ENCODE data around the gene CMTR2. TPM values are rescaled to one million over a fixed set of nuclear protein-coding genes. Genes with fewer than 3 reads are reported as not detected.

CMTR2 gene
- polyA plus RNA-seq, 1 of the 3 experiments (the other 2 are of a cell fraction) = 7.2 TPM

- TF ChIP-seq, protein P1, sequence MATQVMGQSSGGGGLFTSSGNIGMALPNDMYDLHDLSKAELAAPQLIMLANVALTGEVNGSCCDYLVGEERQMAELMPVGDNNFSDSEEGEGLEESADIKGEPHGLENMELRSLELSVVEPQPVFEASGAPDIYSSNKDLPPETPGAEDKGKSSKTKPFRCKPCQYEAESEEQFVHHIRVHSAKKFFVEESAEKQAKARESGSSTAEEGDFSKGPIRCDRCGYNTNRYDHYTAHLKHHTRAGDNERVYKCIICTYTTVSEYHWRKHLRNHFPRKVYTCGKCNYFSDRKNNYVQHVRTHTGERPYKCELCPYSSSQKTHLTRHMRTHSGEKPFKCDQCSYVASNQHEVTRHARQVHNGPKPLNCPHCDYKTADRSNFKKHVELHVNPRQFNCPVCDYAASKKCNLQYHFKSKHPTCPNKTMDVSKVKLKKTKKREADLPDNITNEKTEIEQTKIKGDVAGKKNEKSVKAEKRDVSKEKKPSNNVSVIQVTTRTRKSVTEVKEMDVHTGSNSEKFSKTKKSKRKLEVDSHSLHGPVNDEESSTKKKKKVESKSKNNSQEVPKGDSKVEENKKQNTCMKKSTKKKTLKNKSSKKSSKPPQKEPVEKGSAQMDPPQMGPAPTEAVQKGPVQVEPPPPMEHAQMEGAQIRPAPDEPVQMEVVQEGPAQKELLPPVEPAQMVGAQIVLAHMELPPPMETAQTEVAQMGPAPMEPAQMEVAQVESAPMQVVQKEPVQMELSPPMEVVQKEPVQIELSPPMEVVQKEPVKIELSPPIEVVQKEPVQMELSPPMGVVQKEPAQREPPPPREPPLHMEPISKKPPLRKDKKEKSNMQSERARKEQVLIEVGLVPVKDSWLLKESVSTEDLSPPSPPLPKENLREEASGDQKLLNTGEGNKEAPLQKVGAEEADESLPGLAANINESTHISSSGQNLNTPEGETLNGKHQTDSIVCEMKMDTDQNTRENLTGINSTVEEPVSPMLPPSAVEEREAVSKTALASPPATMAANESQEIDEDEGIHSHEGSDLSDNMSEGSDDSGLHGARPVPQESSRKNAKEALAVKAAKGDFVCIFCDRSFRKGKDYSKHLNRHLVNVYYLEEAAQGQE (IDR thresholded peaks at IDR 0.05; ENCODE audit: low read depth, low read length) = no peak; the same call in 1 of the 2 replicates
- no peak for TF ChIP-seq RFX5 (IDR thresholded peaks at IDR 0.05; ENCODE audit: low read length)
- TF ChIP-seq FOSL2 (IDR thresholded peaks at IDR 0.05; ENCODE audit: borderline replicate concordance, low read depth) = no peak
- TF ChIP-seq, protein P2, sequence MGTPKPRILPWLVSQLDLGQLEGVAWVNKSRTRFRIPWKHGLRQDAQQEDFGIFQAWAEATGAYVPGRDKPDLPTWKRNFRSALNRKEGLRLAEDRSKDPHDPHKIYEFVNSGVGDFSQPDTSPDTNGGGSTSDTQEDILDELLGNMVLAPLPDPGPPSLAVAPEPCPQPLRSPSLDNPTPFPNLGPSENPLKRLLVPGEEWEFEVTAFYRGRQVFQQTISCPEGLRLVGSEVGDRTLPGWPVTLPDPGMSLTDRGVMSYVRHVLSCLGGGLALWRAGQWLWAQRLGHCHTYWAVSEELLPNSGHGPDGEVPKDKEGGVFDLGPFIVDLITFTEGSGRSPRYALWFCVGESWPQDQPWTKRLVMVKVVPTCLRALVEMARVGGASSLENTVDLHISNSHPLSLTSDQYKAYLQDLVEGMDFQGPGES (IDR thresholded peaks at IDR 0.05; ENCODE audit: low read depth, low read length) = no peak
- no peak for TF ChIP-seq EZH2phosphoT487 (IDR thresholded peaks at IDR 0.05; ENCODE audit: borderline replicate concordance, low read depth)
- no peak for TF ChIP-seq CHD2 (IDR thresholded peaks at IDR 0.05; ENCODE audit: low read length, partially characterized antibody)
These were observed at the start of gene CMTR2 (continued) for GRCh38 chr16:71288890-71289731.

DNA sequence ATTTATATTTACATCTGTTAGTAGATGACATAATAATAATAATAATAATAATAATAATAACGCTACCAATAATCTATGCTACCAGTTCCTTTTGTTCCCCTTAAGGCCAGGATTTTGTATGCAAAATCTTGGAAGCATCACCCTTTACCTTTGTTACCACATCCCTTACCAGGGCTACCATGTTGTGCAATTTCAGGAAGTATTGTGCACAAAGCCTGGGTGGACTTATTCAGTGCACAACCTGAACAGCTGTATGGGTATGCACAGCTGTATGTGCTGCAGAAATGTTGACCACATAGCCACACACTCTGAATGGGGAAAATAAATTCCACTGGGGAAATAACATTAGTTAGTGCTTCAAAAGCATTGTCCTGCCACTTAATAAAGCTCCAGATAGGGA, 49.4 kb upstream of the CMTR2 start:
- H3K4me1 ChIP-seq (ENCODE audit: control insufficient read depth in 1 of 2, insufficient read depth in 2 of 2, low read depth in 1 of 2, low read length in 1 of 2) = no peaks in the 10 kb centered on the region
- H3K27ac ChIP-seq (ENCODE audit: low read depth in 2 of 2, low read length in 1 of 2) = no peak overlapping the region
- H3K4me3 ChIP-seq (ENCODE audit: low read depth in 2 of 2, low read length in 1 of 2) = no peak overlapping the region
- H3K9ac ChIP-seq = no peak overlapping the region
- 79% methylated on average over 1 of the region's 1 CpG for WGBS (ENCODE audit: low lambda C conversion rate)
- H3K79me2 ChIP-seq (ENCODE audit: insufficient read depth) = no peaks in the 10 kb centered on the region
- H3F3A ChIP-seq (replicated peaks; ENCODE audit: insufficient read depth) = no peaks in the 10 kb centered on the region
- no peaks in the 10 kb centered on the region for H3K27me3 ChIP-seq (ENCODE audit: insufficient read depth)
- H3K4me2 ChIP-seq = no peak overlapping the region
- no peak overlapping the region for H2AFZ ChIP-seq (ENCODE audit: low read depth)
- H3K36me3 ChIP-seq (replicated peaks in 1 of 2; ENCODE audit: control insufficient read depth in 1 of 2, insufficient read depth in 2 of 2, low read length in 1 of 2) = no peaks in the 10 kb centered on the region
- TF ChIP-seq, protein P3, sequence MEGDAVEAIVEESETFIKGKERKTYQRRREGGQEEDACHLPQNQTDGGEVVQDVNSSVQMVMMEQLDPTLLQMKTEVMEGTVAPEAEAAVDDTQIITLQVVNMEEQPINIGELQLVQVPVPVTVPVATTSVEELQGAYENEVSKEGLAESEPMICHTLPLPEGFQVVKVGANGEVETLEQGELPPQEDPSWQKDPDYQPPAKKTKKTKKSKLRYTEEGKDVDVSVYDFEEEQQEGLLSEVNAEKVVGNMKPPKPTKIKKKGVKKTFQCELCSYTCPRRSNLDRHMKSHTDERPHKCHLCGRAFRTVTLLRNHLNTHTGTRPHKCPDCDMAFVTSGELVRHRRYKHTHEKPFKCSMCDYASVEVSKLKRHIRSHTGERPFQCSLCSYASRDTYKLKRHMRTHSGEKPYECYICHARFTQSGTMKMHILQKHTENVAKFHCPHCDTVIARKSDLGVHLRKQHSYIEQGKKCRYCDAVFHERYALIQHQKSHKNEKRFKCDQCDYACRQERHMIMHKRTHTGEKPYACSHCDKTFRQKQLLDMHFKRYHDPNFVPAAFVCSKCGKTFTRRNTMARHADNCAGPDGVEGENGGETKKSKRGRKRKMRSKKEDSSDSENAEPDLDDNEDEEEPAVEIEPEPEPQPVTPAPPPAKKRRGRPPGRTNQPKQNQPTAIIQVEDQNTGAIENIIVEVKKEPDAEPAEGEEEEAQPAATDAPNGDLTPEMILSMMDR (IDR thresholded peaks at IDR 0.05) = no peak
- TF ChIP-seq MEF2A (IDR thresholded peaks at IDR 0.05; ENCODE audit: borderline replicate concordance, low read depth) (no peak), GATA2 (CRISPR knock-in tag; IDR thresholded peaks at IDR 0.05) (no peak), RXRA (IDR thresholded peaks at IDR 0.05; ENCODE audit: borderline replicate concordance, low read depth) (no peak), ZBTB33 (IDR thresholded peaks at IDR 0.05; ENCODE audit: borderline replicate concordance, low read depth) (no peak), MXI1 (IDR thresholded peaks at IDR 0.05; ENCODE audit: low read depth, low read length) (no peak), FOXJ3 (CRISPR knock-in tag; IDR thresholded peaks at IDR 0.05) (no peak), YY1 (IDR thresholded peaks at IDR 0.05; ENCODE audit: low read depth) (no peak), TCF12 (IDR thresholded peaks at IDR 0.05) (no peak), TEAD4 (IDR thresholded peaks at IDR 0.05; ENCODE audit: borderline replicate concordance, insufficient read depth) (no peak), ELF1 (IDR thresholded peaks at IDR 0.05) (no peak), RAD21 (IDR thresholded peaks at IDR 0.05; ENCODE audit: low read length) (no peak), EP300 (IDR thresholded peaks at IDR 0.05; ENCODE audit: borderline replicate concordance in 1 of 2, low read depth in 1 of 2, low read length in 1 of 2) (no peak), RFX5 (IDR thresholded peaks at IDR 0.05; ENCODE audit: low read length) (no peak), SMC3 (IDR thresholded peaks at IDR 0.05; ENCODE audit: low read depth, low read length) (no peak), PBX3 (IDR thresholded peaks at IDR 0.05) (no peak)
- DNase-seq = no peak
- ChIA-PET POLR2A (no interaction called here), CTCF (interaction anchor here (1.9 to 2.0 kb wide), 3 partner anchors 19 to 161 kb away, joined by 4 to 8 read pairs (median 6); no protein-coding TSS in a partner anchor)
- H3K9me3 ChIP-seq = no peaks in the 10 kb centered on the region
- no peaks in the 10 kb centered on the region for H4K20me1 ChIP-seq (ENCODE audit: insufficient read depth)
- no peaks in the 10 kb centered on the region for H3K9me2 ChIP-seq
